Breast epithelium (tissue), 4 donors: ENCODE measurements around the gene CCDC188. TPM values are rescaled to one million over a fixed set of nuclear protein-coding genes. Genes with fewer than 3 reads are reported as not detected.

ENCODE experiments used
- DNase-seq, 2 donors: peaks; one replicate each; pipeline ENCODE4 v3.0.0-alpha.2; 2019; ENCODE audit warnings: low spot score in 2 of 2
- H3K27ac ChIP-seq, 2 donors: fragments of 200-600 bp; sonication (generic) in 1 of 2; one replicate each; pipeline ENCODE4 v1.5.1; 2016 to 2019; ENCODE audit warnings: mild to moderate bottlenecking in 1 of 2
- H3K27me3 ChIP-seq, 2 donors: fragments of 200-600 bp; sonication (generic) in 1 of 2; one replicate each; pipeline versions ENCODE4 v1.5.1 to v1.6.0; 2017 to 2019; ENCODE audit warnings: control low read depth in 1 of 2, mild to moderate bottlenecking in 1 of 2
- H3K36me3 ChIP-seq: fragments of 200-600 bp; one replicate; pipeline ENCODE4 v1.5.1; 2019
- H3K4me1 ChIP-seq, 2 donors: fragments of 200-600 bp; sonication (generic); one replicate each; pipeline ENCODE4 v1.5.1; 2016 to 2019; ENCODE audit warnings: control low read depth in 1 of 2
- H3K4me3 ChIP-seq, 3 donors: fragments of 200-600 bp; sonication (generic); 1 replicate in 2 of 3; 2 replicates in 1 of 3; pipeline ENCODE4 v1.5.1; 2016 to 2019; ENCODE audit warnings: mild to moderate bottlenecking in 3 of 3, moderate library complexity in 2 of 3
- H3K9me3 ChIP-seq, 2 donors: fragments of 200-600 bp; sonication (generic) in 1 of 2; one replicate each; pipeline ENCODE4 v1.5.1; 2016 to 2019; ENCODE audit warnings: control low read depth in 1 of 2
- POLR2A ChIP-seq: fragments of 450-650 bp; IDR thresholded peaks from one replicate; pipeline ENCODE4 v1.6.1; 2016; ENCODE audit warnings: antibody characterized with exemption, mild to moderate bottlenecking, moderate library complexity
- POLR2AphosphoS5 ChIP-seq, 3 donors: sonication (generic); formaldehyde crosslinking; IDR thresholded peaks; one replicate each; pipeline ENCODE4 v1.6.1; 2017; ENCODE audit warnings: antibody characterized with exemption in 3 of 3
- intact Hi-C: fragments of 100-400 bp; cut with DNase I; formaldehyde crosslinking; loops from one replicate; pipeline ENCODE4 v1.15.1; 2023; ENCODE audit warnings: low total_unique reads
- total RNA-seq, 3 donors: library from RNA; depleted of rRNA; stranded (reverse); fragments of >200 nt; gene quantifications; one replicate each; pipeline ENCODE4 v1.1.0, GENCODE V29; 2016
- TF ChIP-seq, protein P1 (sequence below), 3 donors: fragments of 450-650 bp; IDR thresholded peaks; one replicate each; pipeline ENCODE4 v1.5.1; 2016 to 2017; ENCODE audit warnings: antibody characterized with exemption in 3 of 3, mild to moderate bottlenecking in 3 of 3, moderate library complexity in 3 of 3

CCDC188 gene
- total RNA-seq, 3 donors from 2014 or later: 0.66 TPM; not detected in 2

DNA sequence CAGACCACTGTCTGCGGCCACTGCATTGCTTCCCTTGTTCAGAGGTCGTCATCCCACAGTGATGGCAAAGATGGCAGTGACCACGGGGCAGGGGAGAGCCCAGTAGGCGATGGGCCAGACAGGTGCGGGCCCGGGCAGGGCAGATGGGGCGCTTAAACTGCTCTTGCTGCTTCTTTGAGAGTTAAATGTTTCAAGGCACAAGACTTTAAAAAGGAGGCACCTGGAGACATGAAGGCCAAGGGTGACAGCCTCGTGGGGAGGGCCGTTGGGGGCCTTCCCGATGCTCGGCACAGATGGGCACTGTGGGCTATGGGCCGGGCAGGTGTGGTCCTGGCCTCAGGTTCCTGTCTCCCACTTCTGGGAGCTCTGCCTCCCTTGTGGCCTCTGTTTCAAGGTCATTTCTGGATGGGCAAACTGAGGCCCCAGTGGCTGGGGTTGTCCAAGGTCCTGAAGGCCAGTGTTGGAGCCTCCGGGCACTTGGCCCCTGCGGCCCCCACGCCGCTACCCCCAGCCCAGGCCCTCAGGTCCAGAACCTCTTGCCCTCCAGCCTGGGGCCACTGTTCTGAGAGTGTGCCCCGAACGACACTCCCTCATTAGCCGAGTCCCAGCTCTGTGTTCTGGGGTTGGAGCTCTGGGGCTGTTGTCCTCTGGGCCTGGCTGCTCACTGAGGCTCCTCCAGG lies 16.9 kb upstream of the CCDC188 start:
- no peak for DNase-seq
- Histone ChIP-seq H3K27ac (no peak overlapping the region), H3K36me3 (no peaks in the 10 kb centered on the region), H3K27me3 (no peaks in the 10 kb centered on the region), H3K4me1 (no peaks in the 10 kb centered on the region), H3K9me3 (no peaks in the 10 kb centered on the region), H3K4me3 (no peak overlapping the region)
- TF ChIP-seq, protein P1, sequence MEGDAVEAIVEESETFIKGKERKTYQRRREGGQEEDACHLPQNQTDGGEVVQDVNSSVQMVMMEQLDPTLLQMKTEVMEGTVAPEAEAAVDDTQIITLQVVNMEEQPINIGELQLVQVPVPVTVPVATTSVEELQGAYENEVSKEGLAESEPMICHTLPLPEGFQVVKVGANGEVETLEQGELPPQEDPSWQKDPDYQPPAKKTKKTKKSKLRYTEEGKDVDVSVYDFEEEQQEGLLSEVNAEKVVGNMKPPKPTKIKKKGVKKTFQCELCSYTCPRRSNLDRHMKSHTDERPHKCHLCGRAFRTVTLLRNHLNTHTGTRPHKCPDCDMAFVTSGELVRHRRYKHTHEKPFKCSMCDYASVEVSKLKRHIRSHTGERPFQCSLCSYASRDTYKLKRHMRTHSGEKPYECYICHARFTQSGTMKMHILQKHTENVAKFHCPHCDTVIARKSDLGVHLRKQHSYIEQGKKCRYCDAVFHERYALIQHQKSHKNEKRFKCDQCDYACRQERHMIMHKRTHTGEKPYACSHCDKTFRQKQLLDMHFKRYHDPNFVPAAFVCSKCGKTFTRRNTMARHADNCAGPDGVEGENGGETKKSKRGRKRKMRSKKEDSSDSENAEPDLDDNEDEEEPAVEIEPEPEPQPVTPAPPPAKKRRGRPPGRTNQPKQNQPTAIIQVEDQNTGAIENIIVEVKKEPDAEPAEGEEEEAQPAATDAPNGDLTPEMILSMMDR (IDR thresholded peaks at IDR 0.05): no peak
- TF ChIP-seq POLR2A (no peak), POLR2AphosphoS5 (IDR thresholded peaks at IDR 0.05) (no peak)
- intact Hi-C loops: no loop called here

DNA sequence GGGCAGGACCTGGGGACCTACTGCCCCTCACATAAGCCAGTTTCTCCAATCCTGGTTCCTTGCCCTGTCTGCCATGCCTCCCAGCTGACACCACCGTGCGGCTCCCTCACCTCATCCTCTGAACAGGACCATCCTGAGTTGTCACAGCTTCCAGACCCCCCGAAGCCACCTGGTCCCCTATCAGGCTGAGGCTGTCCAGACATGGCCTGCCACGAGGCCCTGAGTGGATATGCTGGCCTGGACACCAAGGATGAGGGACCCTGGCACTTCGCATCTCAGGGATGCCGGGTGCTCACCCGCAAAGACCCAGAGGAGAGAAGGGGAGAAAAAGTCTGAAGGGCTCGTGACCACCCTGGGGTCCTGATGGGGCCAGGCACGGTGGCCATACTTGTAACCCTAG lies 15.8 kb upstream of the CCDC188 start:
- H3K27ac ChIP-seq: no peak overlapping the region
- no peaks in the 10 kb centered on the region for H3K9me3 ChIP-seq
- no peak for DNase-seq
- intact Hi-C loops: no loop called here
- H3K36me3 ChIP-seq: no peaks in the 10 kb centered on the region
- TF ChIP-seq, protein P1 (IDR thresholded peaks at IDR 0.05): no peak
- TF ChIP-seq POLR2A (no peak), POLR2AphosphoS5 (IDR thresholded peaks at IDR 0.05) (no peak)
- H3K27me3 ChIP-seq: no peaks in the 10 kb centered on the region
- H3K4me1 ChIP-seq: no peaks in the 10 kb centered on the region
- H3K4me3 ChIP-seq: no peak overlapping the region

DNA sequence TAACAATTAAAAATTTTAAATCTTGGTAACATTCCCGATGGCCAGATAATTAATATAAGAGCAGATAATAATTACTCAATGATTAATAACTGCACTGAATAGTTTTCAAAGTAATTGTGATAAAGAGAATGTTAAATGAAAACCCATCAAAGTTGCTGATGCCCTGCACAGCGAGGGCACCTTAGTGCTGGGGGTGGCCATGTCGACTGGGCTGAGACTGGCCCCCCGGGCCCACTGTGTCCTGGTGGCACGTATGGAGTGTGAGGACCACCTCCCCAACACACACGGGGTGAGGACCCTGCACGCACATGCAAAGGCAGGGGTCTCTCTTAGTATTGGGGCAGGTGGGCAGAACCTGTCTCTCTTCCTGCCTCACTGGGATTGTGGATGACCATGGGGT lies 15.1 kb upstream of the CCDC188 start:
- Histone ChIP-seq H3K27ac (no peak overlapping the region), H3K27me3 (no peaks in the 10 kb centered on the region), H3K36me3 (no peaks in the 10 kb centered on the region), H3K4me1 (no peaks in the 10 kb centered on the region), H3K9me3 (no peaks in the 10 kb centered on the region), H3K4me3 (no peak overlapping the region)
- DNase-seq: no peak
- TF ChIP-seq, protein P1 (IDR thresholded peaks at IDR 0.05): no peak
- TF ChIP-seq POLR2A (no peak), POLR2AphosphoS5 (IDR thresholded peaks at IDR 0.05) (no peak)
- intact Hi-C loops: no loop called here

DNA sequence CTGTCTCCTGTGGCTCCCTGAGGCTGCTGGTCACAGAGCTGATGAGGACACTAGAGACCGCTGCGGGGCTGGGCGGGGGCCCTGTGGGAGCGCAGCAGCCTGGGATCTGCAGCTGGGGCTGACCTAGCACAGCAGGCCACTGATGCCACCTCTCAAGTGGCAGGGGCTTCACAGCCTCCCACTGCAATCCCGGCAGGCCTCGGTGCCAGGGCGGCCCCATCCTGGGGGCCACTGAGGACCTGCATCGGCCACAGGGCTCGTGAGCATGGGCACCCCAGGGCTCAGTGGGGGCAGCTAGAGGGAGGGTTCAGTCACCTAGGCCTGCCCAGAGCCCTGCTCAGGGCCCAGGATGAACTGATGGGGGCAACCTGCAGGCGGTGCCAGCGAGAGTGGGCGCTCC lies 14.6 kb upstream of the CCDC188 start:
- no peaks in the 10 kb centered on the region for H3K36me3 ChIP-seq
- H3K27ac ChIP-seq: no peak overlapping the region
- no peak for TF ChIP-seq POLR2AphosphoS5 (IDR thresholded peaks at IDR 0.05)
- TF ChIP-seq, protein P1 (IDR thresholded peaks at IDR 0.05): no peak
- TF ChIP-seq POLR2A: no peak
- no peak for DNase-seq
- intact Hi-C loops: no loop called here
- no peaks in the 10 kb centered on the region for H3K27me3 ChIP-seq
- no peaks in the 10 kb centered on the region for H3K9me3 ChIP-seq
- no peaks in the 10 kb centered on the region for H3K4me1 ChIP-seq
- H3K4me3 ChIP-seq: no peak overlapping the region

DNA sequence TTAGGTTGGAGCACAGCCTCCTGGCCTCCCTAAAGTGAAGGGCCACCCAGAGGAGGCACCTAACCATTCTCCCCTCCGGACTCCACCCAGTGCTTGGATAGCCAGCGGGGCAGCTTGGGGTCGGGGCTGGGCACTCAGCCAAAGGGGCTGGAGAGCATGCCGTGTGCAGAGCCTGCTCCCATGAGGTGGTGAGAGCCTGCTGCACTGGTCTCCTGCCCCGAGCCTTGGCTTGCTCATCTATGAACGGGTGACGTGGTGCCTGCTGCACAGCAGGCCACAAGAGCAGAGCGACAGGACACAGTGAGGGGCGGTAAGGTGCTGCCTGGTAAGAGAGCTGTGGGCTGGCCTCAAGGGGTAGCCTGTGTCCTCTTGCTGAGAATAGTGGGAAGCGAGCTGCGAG lies 14.0 kb upstream of the CCDC188 start:
- H3K27me3 ChIP-seq: no peaks in the 10 kb centered on the region
- no peak overlapping the region for H3K27ac ChIP-seq
- H3K4me3 ChIP-seq: no peak overlapping the region
- DNase-seq: no peak
- no peaks in the 10 kb centered on the region for H3K9me3 ChIP-seq
- TF ChIP-seq POLR2AphosphoS5 (IDR thresholded peaks at IDR 0.05): no peak
- TF ChIP-seq POLR2A: no peak
- TF ChIP-seq, protein P1 (IDR thresholded peaks at IDR 0.05): no peak
- no peaks in the 10 kb centered on the region for H3K36me3 ChIP-seq
- H3K4me1 ChIP-seq: no peaks in the 10 kb centered on the region
- intact Hi-C loops: no loop called here
